HL-60/S4 treated with phorbol 12-myristate 13-acetate at 8.2 ng/mL for 4 days and 3 days (cell line): ENCODE data around the gene CROCC.
"Not testable (repeated sequence)": the region's sequence is repeated elsewhere in the genome, so short reads cannot be mapped to it uniquely, and the experiment has no call there.

ENCODE experiments used
- in situ Hi-C: fragments of 300-500 bp; cut with MboI; formaldehyde crosslinking; loops from 2 replicates; pipeline ENCODE4 v1.15.0; 2022; ENCODE audit warnings: low sequenced_read_pairs

Gene CROCC

DNA sequence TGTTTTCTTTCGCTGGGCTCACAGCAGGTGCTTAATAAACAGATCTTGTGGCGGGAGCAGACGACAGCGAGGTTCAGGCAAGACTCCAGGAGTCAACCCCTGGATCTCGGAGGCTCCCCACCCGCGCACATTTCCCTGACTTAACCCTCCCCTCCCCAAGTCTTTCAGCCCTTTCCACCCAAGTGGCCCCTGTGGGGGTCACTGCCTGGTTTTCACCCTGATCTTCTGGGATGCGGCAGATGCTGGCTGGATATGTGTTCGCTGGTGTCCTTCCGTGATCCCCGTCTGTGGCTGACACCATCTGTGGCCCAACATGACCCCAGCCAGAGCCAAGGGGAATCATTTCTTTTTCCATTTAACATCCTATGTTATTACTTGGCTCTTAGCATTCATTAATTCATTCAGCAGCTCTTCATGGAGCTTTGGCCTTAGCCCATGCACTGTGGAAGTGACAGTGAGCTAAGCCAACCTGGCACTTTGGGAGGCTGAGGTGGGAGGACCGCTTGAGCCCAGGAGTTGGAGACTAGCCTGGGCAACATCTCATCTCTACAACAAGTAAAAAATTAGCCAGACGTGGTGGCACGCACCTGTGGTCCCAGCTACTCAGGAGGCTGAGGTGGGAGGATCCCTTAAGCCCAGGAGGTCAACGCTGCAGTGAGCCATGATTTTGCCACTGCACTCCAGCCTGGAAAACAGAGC is 6.7 kb upstream of the CROCC start:
- in situ Hi-C loops = not testable (repeated sequence)

GRCh38 chr1:16915627-16915973 is 6.1 kb upstream of the CROCC start:
- in situ Hi-C loops = no loop called here

- in situ Hi-C loops = not testable (repeated sequence)
Observed at GRCh38 chr1:16916036-16916880, 5.5 kb upstream of the CROCC start.

DNA sequence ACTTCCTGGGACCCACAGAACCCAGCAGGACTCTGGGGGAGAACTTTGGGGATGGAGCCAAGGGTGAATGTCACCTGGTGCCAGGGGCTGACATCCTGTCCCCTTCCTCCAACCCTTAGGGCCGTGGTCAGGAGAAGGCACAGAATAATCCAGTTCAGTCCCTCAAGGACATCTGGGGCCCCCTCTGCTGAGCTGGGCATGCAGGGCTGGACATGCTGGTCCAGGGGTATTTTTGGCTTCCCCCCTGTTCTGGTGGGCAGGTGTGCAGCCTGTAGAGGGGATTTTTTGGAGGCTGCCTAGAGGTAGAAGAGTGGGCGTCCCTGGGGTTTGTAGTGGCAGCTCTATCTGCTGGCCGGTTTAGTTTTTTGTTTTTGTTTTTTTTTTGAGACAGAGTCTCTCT is 3.4 kb upstream of the CROCC start:
- in situ Hi-C loops = no loop called here

GRCh38 chr1:16918936-16919665 is 2.6 kb upstream of the CROCC start:
- in situ Hi-C loops = not testable (repeated sequence)

GRCh38 chr1:16920951-16921350 is 780 bp upstream of the CROCC start:
- in situ Hi-C loops = no loop called here

GRCh38 chr1:16922466-16922865 is 735 bp downstream of the CROCC start:
- in situ Hi-C loops = no loop called here

DNA sequence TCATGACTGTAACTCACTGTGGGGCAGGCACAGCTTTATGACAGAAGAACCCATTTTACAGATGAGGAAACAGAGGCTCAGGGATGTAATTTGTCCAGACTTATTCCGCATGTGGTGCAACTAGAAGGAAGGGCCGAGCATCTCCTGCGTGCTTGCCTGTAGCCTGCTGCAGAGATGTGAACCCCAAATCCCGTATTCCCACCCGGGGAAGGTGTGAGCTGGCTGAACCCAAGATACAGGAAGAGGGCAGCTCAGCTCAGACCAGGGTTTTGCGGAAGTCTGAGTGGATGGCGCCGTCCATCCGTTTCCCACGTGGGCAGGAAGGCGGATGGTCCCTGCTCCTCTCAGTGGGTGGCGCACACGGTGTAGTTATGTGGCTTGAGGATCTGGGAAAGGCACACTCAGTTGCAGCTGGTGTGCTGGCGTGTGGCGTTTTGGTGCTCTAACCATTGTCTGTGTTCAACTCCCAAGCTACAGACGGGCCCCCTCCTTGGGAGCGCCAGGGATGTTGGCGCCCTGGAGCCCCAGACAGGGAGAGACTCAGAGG is 1.2 kb downstream of the CROCC start:
- in situ Hi-C loops = no loop called here

GRCh38 chr1:16924216-16924918 is 2.6 kb downstream of the CROCC start:
- in situ Hi-C loops = no loop called here

DNA sequence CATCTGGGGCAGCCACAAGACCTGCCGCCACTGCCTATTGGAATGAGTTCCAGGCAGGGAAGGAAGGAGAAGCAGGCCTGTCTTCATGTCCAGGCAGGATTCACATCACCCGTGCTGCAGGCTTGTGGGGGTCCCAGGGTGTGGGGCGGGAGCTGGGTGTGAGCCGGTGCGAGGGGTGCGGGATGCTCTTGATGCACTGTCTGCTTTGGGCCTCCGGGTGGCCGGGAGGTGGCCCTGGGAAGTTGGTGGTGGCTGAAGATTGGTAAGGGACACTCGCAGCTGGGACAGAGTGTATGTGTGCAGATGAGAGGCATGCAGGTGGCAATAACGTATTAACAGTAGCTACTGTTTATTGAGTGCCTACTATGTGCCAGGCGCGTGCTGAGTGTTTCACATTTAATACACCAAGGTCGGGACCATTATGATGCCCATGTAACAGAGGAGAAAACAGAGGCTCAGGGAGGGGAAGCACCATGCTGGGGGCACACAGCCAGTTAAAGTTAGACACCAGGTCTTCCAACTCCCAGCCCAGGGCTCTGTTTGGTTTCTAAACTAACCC is 3.3 kb downstream of the CROCC start:
- in situ Hi-C loops = no loop called here

- in situ Hi-C loops = no loop called here
Observed at GRCh38 chr1:16925635-16926490, 4.1 kb downstream of the CROCC start.

- in situ Hi-C loops = no loop called here
Observed at GRCh38 chr1:16926491-16927073, 4.9 kb downstream of the CROCC start.

GRCh38 chr1:16927256-16927655 is 5.5 kb downstream of the CROCC start:
- in situ Hi-C loops = no loop called here

GRCh38 chr1:16927711-16928485 is 6.2 kb downstream of the CROCC start:
- in situ Hi-C loops = no loop called here

DNA sequence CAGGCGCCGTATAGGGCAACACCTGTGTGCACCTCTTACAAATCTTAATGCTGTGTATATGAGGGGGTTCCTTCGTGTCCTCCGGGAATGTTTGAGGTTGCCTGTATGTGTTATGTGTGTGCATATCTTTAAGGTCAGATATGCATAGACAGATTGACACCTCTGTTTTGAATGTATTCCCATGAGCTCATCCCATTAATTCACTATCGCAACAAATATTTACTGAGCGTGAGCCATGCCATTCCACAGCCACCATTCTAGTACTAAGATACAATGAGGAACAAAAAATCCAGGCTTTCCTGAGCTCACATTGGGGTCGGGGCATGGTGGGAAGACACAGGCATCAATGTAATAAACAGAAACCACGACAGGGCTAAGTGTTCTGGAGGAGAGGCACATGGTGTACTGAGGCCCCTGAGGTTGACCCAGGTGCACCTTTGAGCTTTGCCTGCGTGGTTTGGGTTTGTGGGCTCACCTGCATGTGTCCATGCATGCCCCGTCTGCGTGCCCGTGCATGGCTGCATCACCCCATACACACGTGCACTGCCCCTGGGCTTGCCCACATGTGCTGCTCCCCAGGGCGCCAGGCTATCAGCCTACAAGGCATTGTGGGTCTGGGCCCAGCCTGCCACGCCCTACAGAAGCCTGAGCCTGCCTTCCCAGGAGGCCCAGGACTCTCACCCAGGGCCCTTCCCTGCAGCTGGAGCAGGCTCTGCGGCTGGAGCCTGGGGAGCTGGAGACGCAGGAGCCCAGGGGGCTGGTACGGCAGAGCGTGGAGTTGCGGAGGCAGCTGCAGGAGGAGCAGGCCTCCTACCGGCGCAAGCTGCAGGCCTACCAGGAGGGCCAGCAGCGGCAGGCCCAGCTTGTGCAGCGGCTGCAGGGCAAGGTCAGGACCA is 7.7 kb downstream of the CROCC start:
- in situ Hi-C loops = not testable (repeated sequence)

DNA sequence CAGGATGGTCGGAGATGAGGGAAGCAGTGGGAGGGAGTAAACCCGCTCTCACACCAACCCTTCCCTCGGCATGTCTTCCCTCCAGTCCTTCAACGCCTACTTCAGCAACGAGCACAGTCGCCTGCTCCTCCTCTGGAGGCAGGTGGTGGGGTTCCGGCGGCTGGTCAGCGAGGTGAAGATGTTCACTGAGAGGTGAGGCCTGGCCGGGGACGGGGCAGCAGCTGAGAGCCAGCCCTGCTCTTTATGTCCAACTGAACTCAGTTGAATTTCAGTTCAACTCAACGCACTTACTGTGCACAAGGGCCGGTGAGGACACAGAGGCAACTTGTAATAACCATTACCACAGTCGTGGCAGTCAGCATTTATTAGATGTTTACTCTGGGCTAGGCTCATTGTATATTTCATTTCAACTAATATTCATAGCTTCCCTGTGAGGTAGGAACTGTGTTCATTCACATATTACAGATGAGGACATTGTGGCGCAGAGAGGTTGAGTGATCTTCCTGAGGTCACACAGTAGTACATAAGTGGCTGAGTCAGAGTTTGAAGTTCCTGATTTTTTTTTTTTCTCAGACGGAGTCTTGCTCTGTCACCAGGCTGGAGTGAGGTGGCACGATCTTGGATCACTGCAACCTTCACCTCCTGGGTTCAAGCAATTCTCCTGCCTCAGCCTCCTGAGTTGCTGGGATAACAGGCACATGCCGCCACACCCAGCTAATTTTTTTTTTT is 9.6 kb downstream of the CROCC start:
- in situ Hi-C loops = not testable (repeated sequence)

- in situ Hi-C loops = not testable (repeated sequence)
Observed at GRCh38 chr1:16933945-16934344, 12.2 kb downstream of the CROCC start.
